Measurements from ENCODE around the gene AMBRA1.

Gene AMBRA1

DNA sequence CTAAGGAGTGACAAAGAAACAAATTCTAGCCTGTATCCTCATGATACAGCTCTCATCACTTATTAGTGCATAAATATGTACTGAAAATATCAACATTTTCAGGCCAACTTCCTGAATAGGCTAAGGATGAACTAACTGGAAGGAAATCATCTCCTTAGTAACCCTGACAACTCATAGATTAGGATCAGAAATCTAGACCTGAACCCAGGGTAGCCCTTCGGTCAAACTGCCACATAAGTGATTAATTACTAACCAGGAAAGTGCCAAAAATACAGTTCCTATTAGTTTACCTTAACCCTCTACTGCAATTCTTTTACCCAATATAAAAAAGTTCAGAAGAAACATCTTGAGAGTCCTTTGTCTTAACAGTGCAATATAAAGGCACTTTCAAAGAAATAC is 40.0 kb downstream of the AMBRA1 start:
- no peak for DNase-seq (ENCODE audit: low spot score)
- TF ChIP-seq, protein P1, sequence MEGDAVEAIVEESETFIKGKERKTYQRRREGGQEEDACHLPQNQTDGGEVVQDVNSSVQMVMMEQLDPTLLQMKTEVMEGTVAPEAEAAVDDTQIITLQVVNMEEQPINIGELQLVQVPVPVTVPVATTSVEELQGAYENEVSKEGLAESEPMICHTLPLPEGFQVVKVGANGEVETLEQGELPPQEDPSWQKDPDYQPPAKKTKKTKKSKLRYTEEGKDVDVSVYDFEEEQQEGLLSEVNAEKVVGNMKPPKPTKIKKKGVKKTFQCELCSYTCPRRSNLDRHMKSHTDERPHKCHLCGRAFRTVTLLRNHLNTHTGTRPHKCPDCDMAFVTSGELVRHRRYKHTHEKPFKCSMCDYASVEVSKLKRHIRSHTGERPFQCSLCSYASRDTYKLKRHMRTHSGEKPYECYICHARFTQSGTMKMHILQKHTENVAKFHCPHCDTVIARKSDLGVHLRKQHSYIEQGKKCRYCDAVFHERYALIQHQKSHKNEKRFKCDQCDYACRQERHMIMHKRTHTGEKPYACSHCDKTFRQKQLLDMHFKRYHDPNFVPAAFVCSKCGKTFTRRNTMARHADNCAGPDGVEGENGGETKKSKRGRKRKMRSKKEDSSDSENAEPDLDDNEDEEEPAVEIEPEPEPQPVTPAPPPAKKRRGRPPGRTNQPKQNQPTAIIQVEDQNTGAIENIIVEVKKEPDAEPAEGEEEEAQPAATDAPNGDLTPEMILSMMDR (IDR thresholded peaks at IDR 0.05; ENCODE audit: extremely low read depth, missing control alignments) = no peak

DNA sequence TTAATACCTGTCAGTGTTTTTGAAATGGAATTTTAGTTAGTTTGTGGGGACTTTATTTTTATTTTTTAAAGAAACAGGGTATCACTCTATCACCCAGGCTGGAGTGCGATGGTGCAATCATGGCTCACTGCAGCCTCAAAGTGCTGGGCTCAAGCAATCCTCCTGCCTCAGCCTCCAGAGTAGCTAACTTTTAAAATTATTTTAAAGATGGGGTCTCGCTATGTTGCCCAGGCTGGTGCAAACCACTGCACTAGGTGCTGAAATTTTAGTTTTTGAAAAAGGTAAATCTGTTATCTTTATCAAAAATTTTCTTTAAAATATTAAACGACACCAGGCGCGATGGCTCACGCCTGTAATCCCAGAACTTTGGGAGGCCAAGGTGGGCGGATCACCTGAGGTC is 42.6 kb downstream of the AMBRA1 start:
- DNase-seq (ENCODE audit: low spot score) = no peak

DNA sequence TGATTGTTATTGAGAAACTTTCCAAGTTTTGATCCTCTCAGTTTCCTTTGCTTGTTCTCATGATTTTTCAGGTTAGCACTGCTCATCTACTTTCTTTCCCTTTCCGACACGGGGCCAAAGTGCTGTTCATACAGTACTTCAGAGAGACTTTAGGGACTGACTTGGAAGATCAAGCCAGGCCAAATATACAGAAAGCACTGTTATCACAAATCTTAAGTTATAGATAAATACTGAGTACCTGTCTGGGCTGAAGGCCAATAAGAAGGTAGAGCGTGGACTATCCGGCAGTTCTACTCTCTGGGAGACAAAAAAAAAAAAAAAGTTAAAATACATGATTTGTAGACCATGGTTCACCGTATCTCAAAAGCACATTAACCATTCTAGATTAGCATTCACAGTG is 46.2 kb downstream of the AMBRA1 start:
- DNase-seq (ENCODE audit: low spot score) = no peak
- TF ChIP-seq, protein P1 (IDR thresholded peaks at IDR 0.05; ENCODE audit: extremely low read depth, missing control alignments) = no peak

More for the DNA sequence above, 42.6 kb downstream of the AMBRA1 start:
- TF ChIP-seq, protein P1 (IDR thresholded peaks at IDR 0.05; ENCODE audit: extremely low read depth, missing control alignments) = no peak

GRCh38 chr11:46543564-46543963 is 50.3 kb downstream of the AMBRA1 start:
- TF ChIP-seq, protein P1 (IDR thresholded peaks at IDR 0.05; ENCODE audit: extremely low read depth, missing control alignments) = no peak
- no peak for DNase-seq (ENCODE audit: low spot score)

DNA sequence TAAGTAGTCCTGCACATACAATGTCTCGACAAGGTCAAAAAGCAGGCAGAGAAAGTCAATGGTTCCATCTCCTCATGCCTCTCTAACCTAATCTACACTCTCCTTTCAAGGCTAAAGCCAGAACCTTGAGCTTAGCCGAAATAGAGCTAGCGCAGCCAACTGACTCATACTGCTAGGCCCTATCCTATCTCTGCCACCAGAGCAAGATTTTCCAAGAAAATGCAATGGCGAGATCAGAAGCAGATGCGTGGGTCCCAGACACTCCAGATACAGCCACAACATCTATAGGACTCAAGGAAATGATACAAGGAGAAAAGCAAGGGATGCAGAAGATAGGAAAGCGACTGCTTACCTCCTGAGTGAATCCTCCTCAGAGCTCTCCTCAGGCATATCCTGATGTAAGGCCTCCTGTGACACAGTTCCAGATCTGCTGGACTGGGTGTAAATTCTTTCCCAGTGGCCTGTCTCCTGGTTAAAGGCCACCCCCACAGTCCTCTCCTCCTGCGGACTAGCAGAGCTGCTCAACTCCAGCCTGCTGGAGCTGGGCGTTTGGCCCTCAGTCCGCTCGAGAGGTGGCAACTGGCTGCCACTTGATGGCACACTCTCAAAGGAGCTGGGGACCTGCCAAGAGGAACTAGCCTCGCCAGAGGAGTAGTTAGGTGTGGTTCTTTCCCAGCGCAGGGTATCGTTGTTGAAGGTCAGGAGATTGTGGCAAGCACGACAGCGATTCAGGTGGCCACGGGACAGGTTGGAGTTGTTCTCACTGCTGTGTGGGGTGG is 52.0 kb downstream of the AMBRA1 start:
- DNase-seq (ENCODE audit: low spot score) = no peak
- TF ChIP-seq, protein P1 (IDR thresholded peaks at IDR 0.05; ENCODE audit: extremely low read depth, missing control alignments) = no peak

DNA sequence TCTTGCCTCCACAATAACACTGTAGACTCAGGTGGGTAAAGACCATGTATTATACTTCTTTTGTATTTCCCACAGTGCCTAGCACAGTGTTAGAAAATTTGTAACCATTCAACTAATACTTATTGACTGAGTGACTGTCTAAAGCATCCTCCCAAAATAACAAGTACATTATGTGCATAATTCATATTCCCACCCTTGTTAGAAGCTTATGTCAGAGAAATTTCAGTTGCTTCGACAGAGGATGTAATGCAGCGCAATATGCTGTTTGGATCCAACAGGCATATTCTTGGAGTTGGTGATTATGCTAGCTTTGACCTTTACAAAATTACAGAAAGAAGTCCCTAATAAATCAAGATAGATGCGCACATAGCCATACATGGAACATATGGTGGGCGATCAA is 53.0 kb downstream of the AMBRA1 start:
- TF ChIP-seq, protein P1 (IDR thresholded peaks at IDR 0.05; ENCODE audit: extremely low read depth, missing control alignments) = no peak

GRCh38 chr11:46537537-46538295 is 56.1 kb downstream of the AMBRA1 start:
- TF ChIP-seq, protein P1 (IDR thresholded peaks at IDR 0.05; ENCODE audit: extremely low read depth, missing control alignments) = peak; percentile 90
- DNase-seq (ENCODE audit: low spot score) = peak; percentile 75

More for the DNA sequence above, 53.0 kb downstream of the AMBRA1 start:
- DNase-seq (ENCODE audit: low spot score) = no peak
